Epithelial cell of proximal tubule (primary cell): ENCODE data around the gene AGBL1. TPM values are rescaled to one million over a fixed set of nuclear protein-coding genes. Genes with fewer than 3 reads are reported as not detected.

Experiments used
- DNase-seq: peaks from one replicate; pipeline ENCODE4 v3.0.0-alpha.2; 2011; ENCODE audit warnings: low read depth
- H3K4me3 ChIP-seq: 2 replicates; pipeline ENCODE4 v1.5.1; 2011; ENCODE audit warnings: low read depth, mild to moderate bottlenecking, low read length
- total RNA-seq: library from RNA; depleted of rRNA; stranded (reverse); fragments of >200 nt; gene quantifications from 2 replicates; pipeline ENCODE4 v1.2.3, GENCODE V29; 2015
- TF ChIP-seq, protein P1 (sequence below): conservative IDR thresholded peaks from 2 replicates; pipeline ENCODE4 v1.5.1; 2012; ENCODE audit warnings: low read depth, mild to moderate bottlenecking, low read length

The AGBL1 gene
- total RNA-seq, 1 donor from 2014 or later: not detected

DNA sequence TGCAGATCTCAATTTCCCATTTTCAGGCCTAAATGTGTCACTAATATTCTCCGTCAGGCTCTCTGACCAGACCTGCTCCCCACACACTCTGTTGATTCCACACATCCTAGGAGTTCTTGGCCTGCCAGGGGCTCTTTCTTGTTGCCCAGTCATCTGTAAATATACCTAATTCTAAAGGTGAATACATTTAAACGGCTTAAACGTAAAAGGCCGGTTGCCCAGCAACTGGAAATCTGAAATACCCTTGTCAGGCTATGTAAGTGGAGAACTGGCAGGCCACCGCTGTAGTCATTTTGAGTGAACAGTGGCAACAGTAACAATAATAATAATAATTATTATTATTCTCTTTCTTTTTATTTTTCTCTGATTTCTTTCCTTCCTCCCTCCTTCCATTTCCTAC is 302.7 kb downstream of the AGBL1 start:
- no peak for DNase-seq
- no peak overlapping the region for H3K4me3 ChIP-seq
- TF ChIP-seq, protein P1, sequence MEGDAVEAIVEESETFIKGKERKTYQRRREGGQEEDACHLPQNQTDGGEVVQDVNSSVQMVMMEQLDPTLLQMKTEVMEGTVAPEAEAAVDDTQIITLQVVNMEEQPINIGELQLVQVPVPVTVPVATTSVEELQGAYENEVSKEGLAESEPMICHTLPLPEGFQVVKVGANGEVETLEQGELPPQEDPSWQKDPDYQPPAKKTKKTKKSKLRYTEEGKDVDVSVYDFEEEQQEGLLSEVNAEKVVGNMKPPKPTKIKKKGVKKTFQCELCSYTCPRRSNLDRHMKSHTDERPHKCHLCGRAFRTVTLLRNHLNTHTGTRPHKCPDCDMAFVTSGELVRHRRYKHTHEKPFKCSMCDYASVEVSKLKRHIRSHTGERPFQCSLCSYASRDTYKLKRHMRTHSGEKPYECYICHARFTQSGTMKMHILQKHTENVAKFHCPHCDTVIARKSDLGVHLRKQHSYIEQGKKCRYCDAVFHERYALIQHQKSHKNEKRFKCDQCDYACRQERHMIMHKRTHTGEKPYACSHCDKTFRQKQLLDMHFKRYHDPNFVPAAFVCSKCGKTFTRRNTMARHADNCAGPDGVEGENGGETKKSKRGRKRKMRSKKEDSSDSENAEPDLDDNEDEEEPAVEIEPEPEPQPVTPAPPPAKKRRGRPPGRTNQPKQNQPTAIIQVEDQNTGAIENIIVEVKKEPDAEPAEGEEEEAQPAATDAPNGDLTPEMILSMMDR: no peak

DNA sequence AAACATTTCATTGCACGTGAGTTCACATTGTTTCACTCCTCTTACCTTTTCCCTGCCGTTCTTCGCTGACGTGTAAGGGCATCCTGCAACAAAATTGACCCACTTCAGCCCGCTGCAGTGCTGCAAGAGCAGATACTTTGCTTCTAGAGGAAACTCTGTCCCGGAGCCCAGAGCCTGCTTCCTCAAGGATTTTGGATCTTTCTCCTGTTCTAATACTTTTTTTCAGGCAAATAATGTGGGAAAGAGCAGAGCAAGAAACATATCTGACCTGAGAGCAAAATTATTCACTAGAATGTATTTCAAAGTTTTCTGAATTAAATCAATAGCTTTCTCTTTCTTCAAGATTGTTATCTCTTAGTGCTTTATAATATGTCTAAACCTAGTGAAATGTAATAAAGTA is 303.9 kb downstream of the AGBL1 start:
- TF ChIP-seq, protein P1: no peak
- DNase-seq: no peak
- H3K4me3 ChIP-seq: no peak overlapping the region

DNA sequence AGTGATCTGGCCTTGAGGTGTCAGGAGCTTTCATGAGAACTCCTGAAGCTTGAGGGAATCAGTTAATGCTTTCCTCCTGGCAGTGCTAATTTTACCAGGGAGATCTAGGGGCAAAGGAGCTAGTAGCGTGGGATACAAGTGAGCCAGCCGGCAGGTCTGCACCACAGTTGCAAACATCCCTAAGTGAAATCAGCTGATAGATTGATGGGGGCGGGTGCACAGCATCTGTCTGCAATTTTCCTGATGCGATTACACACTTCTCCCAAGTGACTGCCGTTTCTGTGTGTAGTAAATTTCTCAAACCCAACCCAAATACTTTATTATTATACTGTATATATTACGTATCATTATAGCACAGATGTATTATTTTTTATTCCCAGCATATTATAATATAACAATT is 304.5 kb downstream of the AGBL1 start:
- H3K4me3 ChIP-seq: no peak overlapping the region
- TF ChIP-seq, protein P1: no peak
- no peak for DNase-seq

DNA sequence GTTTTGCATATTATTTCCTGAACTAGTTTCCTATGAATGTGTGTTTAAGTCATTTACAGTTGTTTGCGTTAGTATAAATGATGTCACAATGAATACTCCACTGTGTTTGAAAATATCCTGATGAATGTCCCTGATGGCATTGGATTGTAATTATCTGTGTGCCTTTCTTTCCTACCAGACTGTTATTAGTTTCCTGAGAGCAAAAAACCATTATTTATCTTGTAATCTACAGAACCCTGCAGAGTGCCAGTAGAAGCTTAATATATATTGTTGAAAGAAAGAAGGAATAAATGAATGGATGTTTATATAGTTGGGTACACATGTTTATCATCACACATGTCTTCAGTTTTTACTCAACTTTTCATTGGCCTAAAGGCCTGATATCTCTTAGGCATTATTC is 312.6 kb downstream of the AGBL1 start:
- H3K4me3 ChIP-seq: no peak overlapping the region
- TF ChIP-seq, protein P1: no peak
- DNase-seq: no peak

DNA sequence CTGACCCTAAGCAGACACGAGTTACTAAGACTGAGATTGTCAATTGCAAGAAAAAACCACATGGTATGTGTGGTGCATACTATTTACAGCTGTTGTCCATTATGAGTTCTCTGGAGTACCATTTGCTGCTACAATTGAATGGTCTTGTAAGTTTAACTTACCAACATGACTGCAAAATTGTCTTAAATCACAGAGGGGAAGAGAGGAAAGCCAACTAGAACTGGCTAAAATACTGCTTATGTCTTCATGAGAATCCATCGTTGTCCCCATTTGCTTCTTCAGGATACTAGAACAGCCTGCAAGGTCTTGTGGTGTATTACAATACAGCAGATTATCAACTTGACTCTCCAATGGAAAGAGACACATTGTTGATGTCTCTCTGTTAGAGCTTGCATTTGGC is 313.2 kb downstream of the AGBL1 start:
- TF ChIP-seq, protein P1: no peak
- no peak overlapping the region for H3K4me3 ChIP-seq
- no peak for DNase-seq

DNA sequence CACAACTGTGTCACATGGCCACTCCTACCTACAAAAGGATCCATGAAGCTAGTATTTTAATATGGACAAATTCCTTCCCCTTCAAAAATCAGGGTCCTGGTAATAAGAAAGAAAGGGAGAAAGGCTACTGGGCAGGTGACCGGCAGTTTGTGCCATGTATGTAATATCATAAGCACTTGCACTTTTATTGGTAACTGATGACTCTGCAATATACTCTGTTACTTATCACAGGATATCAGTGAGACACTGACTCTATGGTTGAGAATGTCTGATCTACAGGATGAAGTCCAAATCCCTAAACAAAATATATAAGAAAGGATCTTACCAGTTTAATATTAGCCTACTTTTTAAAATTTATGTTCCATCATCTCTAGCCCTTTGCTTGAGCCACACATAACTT is 315.2 kb downstream of the AGBL1 start:
- TF ChIP-seq, protein P1: no peak
- no peak overlapping the region for H3K4me3 ChIP-seq
- DNase-seq: no peak

DNA sequence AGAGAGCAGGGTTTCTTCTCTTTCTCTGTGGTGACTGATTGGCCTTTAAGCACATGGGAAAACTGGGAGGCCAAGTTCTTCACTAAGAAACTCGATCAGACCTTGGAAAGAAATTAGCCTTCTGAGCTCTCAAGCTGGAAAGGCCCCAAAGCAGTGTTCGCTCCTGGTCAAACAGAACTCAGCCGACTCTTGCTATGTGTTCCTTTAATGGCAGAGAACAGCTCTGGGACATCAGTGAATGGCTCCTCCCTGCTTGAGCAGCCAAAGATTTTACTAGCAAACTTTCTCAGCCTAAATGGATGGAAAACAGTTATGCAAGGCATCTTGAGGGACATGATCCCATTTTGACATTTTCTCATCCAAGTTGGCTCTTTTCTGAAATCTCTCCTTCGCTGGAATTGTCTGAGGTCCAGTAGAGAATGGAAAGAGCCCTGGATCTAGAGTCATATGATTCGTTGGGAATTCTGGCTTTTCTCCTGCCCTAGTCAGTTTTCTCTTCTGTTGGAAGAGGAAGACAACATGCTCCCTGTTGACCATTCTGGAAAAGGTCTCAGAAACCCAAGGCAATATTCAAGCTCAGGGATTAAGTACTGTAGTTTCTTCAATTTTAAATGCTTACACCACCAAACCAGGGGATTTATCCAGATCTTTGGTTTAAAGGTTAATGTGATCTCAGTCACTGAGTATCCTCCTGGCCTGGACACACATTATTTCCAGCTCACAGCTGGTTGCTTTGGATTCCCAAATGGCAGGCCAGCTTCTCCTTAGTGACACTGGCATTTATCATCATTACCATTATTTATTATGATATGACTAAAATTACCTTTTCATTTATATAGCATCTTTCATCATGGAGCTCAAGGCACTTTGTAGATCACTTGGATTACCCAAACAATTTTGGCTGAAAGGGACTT is 319.6 kb downstream of the AGBL1 start:
- no peak overlapping the region for H3K4me3 ChIP-seq
- TF ChIP-seq, protein P1: no peak
- DNase-seq: no peak
